ENCODE measurements around the gene LARGE1.
"Not testable (repeated sequence)": the region's sequence is repeated elsewhere in the genome, so short reads cannot be mapped to it uniquely, and the experiment has no call there.

The LARGE1 gene

DNA sequence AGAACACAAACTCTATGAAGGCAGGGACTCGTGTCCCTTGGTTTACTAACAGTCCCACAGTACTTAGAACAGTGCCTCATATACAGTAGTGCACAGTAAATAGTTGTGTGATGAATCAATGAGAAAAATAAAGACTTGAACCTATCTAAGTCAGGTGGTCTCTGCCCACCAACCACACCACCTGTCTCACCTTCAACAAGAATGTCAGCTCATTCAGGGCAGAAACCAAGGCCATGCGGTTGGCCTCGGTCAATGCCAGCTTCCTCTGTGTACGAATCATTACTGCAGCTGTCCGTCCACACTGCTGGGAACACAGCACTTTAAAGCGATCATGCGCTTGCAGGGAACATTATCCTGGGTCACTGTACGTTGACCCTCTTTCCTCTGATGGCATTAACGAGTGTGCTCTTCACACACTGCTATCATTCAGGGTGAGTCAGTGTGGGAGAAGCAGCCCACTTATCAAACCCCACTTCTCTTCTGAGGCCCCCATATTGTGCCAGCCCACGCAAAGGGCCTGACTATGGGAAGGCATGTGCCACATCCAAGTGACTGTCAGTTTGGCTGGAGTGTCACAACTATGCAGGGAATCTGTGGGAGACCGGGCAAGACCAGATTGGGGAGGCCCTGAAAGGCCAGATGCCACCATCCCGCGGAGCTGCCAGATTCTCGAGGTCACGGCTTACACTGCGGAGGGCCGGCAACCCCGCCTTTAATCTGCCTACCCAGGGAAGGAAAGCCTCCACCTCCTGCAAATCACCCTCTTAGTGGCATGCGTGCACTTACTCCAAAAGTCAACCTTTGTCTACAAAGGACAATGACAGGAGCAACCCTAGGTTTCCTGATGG lies 36.1 kb downstream of the LARGE1 start:
- no peak for DNase-seq (ENCODE audit: low spot score)

DNA sequence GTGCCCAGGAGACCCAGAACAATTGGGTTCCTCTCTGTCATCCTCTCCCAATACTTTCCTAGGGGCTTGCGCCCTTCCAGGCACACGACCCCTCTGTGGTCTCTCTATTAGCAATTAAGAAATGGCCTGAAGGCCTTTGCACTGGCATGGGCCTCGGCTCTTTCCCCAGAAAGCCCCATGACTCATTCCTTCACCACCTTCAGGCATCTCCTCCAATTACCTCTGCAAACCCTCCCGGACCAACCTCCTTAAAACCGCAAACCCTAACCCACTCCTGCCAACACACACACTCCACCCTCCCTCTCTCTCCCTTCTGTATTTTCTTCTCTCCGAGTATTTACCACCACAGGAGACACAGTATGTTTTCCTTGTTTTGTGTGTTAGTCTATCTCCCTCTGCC lies 36.7 kb downstream of the LARGE1 start:
- no peak for DNase-seq (ENCODE audit: low spot score)

DNA sequence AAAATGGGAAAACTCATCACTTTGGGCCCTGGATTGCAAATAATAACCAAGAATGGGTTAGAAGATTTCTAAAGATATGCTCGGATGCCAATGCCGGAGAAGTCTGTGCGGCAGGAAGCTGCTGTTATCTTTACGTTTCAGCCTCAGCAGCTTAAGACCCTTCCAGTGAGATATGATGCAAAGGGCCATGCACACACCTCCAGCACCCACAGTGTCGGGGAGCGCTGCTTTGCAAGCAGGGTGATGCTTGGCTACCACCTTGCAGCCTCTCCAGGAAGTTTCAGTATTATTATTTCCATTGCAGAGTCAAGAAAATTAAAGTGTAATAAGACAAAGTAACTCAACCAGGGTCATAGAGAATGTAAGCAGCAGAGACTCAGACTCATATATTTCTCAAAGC lies 37.3 kb downstream of the LARGE1 start:
- DNase-seq (ENCODE audit: low spot score) = no peak

DNA sequence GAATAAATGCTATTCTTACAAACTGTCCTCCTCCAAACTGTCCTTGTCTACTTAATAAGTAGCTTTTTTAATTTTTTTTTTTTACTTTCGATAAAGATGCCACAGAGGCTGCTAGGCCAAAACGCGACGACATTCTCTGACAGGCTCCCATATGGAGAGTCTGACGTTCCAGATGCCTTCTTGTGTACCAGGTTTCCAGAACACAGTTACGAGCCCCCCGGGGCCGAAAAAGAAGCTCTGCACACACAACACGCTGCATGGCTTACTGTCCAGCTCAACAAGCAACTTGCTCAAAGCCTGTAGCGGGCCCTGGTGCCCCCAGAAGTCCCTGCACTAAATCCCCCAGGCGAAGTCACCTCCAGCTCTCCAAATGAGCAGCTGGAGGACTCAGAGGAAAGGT lies 39.3 kb downstream of the LARGE1 start:
- DNase-seq (ENCODE audit: low spot score) = no peak

DNA sequence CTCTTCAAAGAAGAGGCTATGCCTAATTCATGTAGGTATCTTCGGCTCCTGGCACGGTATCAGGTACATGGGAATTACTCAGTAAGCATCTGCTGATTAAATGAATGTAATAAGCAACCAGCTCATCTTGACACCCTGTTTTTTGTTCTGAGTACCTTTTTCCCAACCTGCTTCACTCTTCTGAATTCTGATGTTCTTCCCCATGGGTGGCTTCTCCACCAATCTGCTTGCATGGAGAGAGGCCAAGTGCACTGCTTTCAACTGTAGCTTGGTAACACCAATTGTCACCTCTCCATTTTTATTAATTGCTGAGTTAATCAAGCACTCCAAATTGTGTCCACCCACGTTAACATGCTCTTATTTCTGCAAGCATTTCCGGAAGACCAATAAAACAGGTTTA lies 40.5 kb downstream of the LARGE1 start:
- DNase-seq (ENCODE audit: low spot score) = no peak

DNA sequence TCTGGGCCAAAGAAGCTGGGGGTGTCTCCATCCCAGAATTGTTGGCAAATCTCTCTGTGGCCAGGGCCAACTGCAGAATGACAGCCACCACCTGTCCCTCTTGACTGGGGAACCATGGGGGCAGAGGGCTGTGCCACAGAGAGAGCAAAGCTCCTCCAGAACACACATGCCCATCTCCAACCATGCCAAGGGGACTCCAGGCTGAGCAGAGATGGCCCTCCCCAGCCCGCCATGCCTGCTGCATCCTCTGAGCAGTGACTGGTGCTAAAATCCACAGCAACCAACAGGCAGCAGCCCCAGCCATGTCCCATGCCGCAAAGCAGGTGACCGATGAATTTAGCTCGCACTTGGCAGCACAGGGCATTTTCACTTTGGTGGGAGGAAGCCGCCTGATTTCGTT lies 45.0 kb downstream of the LARGE1 start:
- DNase-seq (ENCODE audit: low spot score) = no peak

DNA sequence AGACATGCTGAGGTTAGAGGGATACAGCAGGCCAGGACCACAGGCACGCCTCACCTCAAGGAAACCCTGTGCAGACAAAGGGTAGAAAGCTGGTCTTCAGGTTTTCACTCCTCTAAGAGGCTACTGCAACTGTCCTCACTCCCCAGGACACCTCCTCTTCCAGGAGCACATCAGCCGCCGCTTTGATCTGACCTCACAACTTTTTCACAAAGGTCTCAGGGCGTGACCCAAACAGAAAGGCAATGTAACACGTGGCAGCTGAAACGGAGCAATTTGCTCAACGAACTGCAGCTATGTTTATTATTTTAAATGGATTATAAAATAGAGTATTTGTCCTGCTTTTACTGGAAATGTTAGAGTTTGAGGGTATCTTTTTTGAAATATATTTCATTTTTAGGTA lies 46.1 kb downstream of the LARGE1 start:
- no peak for DNase-seq (ENCODE audit: low spot score)

DNA sequence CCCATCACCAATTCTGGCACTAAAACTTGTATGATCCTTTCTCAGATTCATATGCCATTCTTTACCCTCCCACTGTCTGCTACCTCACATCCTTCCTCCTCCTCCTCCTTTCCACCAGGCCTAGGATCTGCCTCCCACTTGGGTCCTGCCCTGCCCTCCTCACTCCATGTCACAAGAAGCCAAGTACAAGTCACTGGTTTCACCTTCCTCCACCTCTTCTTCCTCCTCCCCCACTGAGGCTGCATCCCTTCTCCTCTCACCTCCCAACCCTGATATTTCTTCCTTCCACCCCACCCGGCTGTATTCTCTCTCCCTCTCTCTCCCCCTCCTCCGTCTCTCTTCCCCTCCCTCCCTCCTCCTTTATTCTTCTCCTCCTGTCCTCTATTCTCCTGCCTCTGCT lies 46.6 kb downstream of the LARGE1 start:
- no peak for DNase-seq (ENCODE audit: low spot score)

DNA sequence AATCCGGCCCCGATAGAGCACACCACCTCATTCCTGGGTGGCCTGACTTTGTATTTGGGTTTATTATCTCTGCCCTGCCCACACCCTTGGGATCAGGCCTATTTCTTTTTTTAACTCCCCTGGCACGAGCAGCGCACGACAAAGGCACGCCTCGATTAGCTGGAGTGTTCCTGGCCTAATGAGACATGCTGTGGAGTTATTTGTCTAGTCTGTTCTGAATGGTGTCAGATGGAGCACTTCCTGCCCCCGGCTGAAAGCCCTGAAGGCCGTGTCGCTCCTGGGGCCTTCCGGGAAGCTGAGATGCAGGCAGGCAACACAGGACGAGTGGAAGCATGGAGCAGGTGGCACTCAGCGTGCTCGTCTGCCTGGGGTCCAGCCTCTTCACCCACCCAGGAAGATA lies 47.1 kb downstream of the LARGE1 start:
- DNase-seq (ENCODE audit: low spot score) = no peak

DNA sequence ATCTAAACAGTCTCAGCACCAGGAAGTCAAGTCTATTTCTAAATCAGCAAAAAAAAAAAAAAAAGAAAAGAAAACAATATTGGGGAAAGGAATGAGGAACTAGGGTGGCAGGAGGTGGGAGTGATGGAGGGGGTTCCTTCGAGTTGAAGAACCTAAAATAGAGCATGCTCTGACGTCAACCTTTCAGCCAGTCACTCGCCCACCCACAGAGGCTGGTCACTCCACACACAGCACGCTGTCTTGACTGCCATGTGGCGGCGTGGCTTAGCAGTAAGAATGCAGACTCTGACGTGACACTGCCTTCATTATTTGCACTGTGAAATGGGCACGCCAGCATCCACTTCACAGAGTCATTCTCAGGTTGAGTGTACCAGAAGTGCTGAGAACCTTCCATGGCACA lies 48.3 kb downstream of the LARGE1 start:
- no peak for DNase-seq (ENCODE audit: low spot score)

DNA sequence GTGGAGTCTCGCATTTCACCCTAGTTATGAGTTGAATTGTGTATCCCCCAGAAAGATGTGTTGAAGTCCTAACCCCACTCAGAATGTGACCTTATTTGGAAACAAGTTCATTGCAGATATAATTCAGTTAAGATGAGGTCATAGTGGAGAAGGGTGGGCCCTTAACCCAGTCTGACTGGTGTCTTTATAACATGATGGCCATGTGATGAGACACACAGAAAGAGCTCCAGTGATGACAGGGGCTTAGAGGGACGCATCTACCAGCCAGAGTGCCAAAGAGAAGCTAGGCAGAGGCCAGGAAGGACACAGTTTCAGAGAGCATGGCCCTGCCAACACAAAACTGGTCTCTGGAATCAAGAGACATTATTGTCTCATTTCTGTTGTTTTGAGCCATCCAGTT lies 50.3 kb downstream of the LARGE1 start:
- DNase-seq (ENCODE audit: low spot score) = no peak

DNA sequence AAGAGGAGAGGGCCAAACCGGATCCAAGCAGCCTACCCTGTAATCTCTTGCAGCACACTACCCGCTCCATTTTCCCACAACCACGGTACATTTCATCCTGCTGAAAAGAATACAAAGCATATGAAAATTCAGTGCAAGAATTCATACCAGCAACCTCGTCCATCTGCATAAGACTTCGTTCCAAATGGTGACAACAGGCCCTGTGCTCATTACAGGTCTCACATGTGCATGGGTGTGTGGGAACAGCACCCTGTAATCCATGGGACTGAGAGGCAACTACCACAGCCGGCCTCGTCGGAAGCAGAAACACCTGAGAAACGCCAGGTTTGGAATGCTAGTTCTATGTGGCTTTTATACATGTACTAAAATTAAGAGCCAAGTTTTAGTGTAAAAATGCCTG lies 52.3 kb downstream of the LARGE1 start:
- DNase-seq (ENCODE audit: low spot score) = no peak

DNA sequence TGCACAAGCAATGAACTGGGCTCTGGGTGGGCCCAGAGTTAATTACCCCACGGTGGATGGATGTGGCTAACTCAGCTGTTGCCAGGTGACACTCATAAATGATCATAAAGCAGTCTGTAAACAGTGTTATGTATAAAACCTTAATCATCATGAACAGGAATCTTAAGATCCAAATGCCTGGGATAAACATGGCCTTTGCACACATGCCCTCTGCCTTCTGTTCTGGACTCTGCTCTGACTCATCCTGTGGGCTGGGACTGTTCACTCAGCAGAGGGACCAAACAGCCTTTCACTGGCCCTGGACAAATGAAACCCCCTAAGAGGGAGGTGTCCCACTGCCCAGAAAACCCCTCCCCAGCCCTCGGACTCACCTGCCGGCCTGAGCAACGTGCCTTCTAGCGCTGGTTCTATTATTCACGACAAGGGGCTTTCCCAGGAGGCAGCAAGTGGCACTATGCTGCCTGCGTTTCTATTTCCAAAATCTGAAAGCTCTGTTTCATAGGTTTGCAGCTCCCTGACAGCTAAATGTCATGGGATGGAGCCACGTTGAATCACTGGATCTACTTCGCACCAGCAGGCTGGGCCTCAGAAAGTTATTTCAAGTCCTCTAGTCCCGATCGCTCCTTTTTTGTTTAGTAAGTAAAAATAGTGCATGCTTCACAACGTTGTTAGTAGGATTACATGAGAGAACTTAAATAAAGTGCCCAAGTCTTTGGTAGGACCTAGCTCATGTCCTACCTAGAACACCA lies 53.0 kb downstream of the LARGE1 start:
- no peak for DNase-seq (ENCODE audit: low spot score)

DNA sequence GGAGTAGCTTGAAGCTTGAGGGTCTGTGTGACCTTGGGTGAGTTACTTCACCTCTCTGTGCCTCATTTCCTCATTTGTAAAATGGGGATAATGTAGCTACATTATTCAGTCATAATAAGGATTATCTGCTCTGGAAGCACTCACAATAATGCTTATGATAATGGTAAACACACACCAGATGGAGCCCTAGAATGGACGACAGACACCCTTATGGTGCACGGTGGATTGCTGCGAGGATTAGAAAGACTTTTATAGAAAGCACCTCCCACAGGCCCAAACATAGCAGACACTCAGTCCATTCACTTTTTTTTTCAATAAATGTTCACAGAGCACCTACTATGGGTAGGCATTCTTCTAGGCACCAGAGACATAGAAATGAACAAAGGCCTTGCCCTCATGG lies 53.8 kb downstream of the LARGE1 start:
- DNase-seq (ENCODE audit: low spot score) = no peak

DNA sequence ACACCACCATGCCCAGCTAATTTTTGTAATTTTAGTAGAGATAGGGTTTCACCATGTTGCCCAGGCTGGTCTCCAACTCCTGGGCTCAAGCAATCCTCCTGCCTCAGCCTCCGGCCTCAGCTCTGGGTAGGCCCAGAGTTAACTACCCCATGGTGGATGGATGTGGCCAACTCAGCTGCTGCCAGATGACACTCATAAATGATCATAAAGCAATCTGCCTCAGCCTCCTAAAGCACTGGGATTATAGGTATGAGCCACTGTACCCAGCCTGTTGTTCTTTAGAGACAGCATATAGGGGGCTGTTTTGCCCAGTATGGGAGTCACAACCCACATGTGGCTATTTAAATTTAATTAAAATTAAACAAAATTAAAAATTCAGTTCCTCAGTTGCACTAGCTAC lies 54.3 kb downstream of the LARGE1 start:
- DNase-seq (ENCODE audit: low spot score) = no peak

DNA sequence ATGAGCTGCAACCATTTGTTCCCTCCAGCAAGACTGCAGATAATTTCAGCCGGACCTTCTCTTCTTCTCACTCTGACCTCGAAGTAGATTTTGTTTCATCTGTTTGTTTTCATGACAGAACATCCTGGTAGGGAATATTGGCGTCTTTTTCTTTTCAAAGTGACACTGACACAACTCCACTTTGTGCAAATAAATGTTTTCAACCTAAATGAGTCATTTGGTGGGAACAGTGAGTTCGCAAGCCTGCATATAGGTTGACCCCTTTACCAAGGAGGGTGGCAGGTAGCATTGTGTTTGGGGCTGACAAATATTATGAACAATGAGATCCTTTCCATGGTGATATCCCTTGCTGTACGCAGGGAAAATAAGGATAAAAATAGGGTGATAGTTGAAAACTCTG lies 55.0 kb downstream of the LARGE1 start:
- no peak for DNase-seq (ENCODE audit: low spot score)

DNA sequence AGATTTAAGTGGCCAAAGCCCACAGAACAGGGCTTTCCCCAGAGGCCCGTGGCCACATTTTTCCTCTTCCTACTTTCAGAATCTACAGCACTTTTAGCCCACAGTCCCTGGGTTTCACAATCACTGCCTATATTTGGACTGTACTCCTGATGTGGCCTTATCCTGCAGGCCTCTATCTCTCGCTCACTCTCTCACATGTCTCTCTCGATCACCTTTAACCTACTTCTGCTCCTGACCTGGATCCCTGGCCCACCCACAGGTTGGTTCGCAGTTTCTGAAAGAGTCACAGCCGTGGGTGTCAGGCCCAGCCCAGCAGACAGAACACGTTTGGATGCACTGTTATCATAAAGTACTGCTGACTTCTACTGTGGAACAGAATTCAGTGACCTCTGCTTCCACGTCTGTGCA lies 55.5 kb downstream of the LARGE1 start:
- no peak for DNase-seq (ENCODE audit: low spot score)

DNA sequence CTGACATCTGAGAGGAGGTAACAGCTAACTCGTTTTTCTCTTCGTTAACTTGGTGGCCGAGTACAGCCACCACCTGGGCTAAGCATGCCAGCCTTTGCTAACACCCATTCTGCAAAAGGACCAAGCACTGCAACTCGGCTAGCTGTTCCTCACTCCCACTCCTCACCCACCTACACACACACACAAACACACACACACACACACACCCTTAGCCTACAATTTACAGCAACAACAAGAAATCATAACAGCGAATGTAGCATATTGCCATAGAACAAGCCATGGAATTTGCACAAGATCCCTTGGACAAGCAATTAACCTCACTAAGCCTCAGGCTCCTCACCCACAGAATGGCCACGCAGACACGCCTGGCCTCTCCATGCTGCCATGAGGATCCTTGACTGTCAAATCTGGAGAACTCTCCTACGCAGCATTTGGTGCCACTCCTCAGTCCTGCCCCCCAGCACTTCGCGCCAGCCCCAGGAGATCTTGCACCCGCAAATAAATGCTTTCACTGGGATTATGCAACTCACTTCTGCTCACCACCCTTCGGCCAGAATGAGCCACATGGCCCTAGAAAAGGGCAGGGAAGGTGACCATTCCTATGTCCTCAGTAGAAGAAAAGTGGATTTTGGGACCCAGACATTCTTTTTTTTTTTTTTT lies 58.9 kb downstream of the LARGE1 start:
- DNase-seq (ENCODE audit: low spot score) = no peak

DNA sequence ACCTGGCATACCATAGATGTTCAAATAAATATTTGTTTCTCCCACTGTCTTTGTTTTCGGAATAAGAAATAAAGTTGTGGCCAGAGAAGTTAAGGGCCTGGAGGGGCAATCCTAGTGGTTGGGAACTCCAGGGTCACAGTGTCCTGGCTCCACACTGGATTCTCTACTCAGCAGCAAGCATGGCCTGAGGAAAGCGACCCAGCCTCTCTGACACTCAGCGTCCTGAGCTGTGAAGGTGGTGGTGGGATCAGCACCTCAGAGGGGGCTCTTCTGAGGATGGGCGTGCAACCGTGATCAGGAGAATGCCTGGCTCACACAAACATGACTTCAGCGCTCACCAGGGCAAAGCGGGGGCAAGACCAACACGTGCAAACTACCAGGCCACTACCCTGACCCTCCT lies 59.9 kb downstream of the LARGE1 start:
- no peak for DNase-seq (ENCODE audit: low spot score)

DNA sequence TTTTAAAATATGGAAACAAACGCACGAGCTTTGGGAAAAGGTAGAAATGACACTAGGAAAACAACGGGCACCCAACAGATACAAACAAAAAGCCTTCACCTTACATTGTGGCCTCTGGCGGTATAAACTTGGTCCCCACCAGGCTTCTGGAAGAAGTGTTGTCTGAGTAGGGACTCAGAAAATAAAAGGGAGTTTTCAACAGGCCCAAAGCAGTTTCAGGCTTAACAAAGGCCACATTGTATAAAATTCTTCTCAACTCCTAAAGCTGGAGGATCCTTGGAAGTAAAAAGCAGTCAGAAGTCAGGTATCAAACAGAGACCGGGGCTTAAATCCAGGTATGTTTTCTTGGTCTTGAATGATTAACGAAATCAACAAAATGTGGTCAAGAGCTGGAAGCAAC lies 61.0 kb downstream of the LARGE1 start:
- no peak for DNase-seq (ENCODE audit: low spot score)

DNA sequence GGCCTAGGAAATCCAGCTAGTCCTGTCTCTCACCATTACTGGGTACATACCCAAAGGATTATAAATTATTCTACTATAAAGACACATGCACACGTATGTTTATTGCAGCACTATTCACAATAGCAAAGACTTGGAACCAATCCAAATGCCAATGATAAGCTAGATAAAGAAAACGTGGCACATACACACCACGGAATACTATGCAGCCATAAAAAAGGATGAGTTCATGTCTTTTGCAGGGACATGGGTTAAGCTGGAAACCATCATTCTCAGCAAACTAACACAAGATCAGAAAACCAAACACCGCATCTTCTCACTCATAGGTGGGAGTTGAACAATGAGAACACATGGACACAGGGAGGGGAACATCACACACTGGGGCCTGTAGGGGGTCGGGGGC lies 61.6 kb downstream of the LARGE1 start:
- DNase-seq (ENCODE audit: low spot score) = not testable (repeated sequence)

DNA sequence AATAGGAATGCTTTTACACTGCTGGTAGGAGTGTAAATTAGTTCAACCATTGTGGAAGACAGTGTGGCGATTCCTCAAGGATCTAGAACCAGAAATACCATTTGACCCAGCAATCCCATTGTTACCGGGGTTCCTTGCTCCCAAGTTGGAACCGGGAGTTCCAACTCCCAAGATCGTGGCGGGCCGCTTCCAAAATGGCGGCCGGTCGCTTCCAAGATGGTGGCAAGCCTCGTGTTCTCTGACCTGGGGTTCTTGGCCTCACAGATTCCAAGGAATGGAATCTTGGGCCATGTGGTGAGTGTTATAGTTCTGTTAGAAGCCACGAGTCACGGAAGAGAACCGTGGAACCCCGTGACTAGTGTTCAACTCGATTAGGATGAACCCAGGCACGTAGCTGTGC lies 62.5 kb downstream of the LARGE1 start:
- DNase-seq (ENCODE audit: low spot score) = not testable (repeated sequence)

DNA sequence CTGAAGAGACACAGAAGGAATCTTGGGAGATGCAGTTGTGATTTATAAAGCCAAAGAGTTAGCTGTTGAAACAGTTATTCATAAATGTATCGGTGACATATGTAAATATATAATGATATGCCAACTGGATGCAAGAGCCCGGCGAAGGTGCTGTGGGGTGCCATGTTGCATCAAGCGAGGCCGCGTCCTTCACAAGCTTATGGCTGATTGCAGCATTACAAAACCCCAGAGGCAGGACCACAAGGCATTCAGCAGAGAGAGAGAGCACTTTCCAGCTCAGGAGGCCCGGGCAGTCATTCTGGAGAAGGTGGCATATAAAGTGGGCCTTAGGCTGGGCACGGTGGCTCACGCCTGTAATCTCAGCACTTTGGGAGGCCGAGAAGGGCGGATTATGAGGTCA lies 65.6 kb downstream of the LARGE1 start:
- DNase-seq (ENCODE audit: low spot score) = no peak
